ENCODE results near the gene TTN. TPM values are rescaled to one million over a fixed set of nuclear protein-coding genes. Genes with fewer than 3 reads are reported as not detected.

The TTN gene
- total RNA-seq, 4 donors from 2014 or later: 7.6 to 104 (median 10.6) TPM

- DNase-seq: no peak
- no peak overlapping the region for H3K4me3 ChIP-seq
- H3K27ac ChIP-seq: no peak overlapping the region
- TF ChIP-seq POLR2A (IDR thresholded peaks at IDR 0.05) (no peak), CTCF (IDR thresholded peaks at IDR 0.05) (no peak)
- H3K36me3 ChIP-seq: no peaks in the 10 kb centered on the region
- no peaks in the 10 kb centered on the region for H3K9me3 ChIP-seq
- H3K4me1 ChIP-seq: no peaks in the 10 kb centered on the region
- H3K27me3 ChIP-seq: no peaks in the 10 kb centered on the region
Observed at GRCh38 chr2:178782236-178782635, 25.0 kb downstream of the TTN start.

DNA sequence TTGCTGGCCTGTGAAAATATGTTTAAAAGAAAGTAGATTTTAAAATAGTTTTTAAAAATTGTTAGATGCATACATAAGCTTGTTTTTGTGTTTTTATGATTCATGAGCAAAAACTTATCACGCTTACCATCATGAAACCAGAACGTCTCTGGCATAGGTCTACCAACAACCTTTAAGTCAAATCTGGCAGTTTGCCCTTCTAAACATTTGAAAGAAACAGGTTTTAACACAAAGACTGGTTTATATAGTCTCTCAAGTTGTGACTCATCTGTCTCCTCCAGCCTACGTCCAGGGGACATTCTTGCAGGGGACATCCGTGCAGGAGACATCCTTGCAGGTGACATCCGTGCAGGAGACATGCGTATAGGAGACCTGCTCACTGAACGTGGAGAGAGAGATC lies 29.6 kb downstream of the TTN start:
- no peaks in the 10 kb centered on the region for H3K36me3 ChIP-seq
- DNase-seq: no peak
- no peaks in the 10 kb centered on the region for H3K4me1 ChIP-seq
- H3K4me3 ChIP-seq: no peak overlapping the region
- TF ChIP-seq CTCF (IDR thresholded peaks at IDR 0.05): no peak
- TF ChIP-seq POLR2A (IDR thresholded peaks at IDR 0.05): no peak
- no peaks in the 10 kb centered on the region for H3K27me3 ChIP-seq
- H3K27ac ChIP-seq: no peak overlapping the region
- H3K9me3 ChIP-seq: no peaks in the 10 kb centered on the region

GRCh38 chr2:178776751-178777150 lies 30.5 kb downstream of the TTN start:
- Histone ChIP-seq H3K27ac (no peak overlapping the region), H3K27me3 (no peaks in the 10 kb centered on the region), H3K9me3 (no peaks in the 10 kb centered on the region), H3K36me3 (no peaks in the 10 kb centered on the region), H3K4me3 (no peak overlapping the region), H3K4me1 (no peaks in the 10 kb centered on the region)
- TF ChIP-seq CTCF (IDR thresholded peaks at IDR 0.05) (no peak), POLR2A (IDR thresholded peaks at IDR 0.05) (no peak)
- no peak for DNase-seq

DNA sequence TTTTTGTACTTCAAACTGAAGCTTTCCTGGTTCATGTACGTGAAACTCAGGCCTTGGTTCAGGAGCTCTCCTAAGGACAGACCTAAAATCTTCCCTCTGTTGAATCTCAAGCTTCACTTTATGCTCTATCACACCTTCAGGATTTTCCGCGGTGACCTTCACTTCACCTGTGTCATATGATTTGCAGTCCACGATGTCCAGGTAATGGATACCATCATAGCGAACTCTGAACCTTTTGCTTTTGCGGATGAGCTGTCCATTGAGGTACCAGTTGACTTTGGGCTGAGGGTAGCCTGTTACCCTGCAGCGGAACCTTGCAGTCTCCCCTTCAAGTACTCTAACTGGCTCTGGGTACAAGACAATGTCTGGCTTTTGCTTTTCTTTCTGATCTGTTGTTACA lies 31.2 kb downstream of the TTN start:
- no peaks in the 10 kb centered on the region for H3K9me3 ChIP-seq
- H3K4me3 ChIP-seq: no peak overlapping the region
- DNase-seq: no peak
- no peaks in the 10 kb centered on the region for H3K36me3 ChIP-seq
- no peak overlapping the region for H3K27ac ChIP-seq
- no peak for TF ChIP-seq POLR2A (IDR thresholded peaks at IDR 0.05)
- no peak for TF ChIP-seq CTCF (IDR thresholded peaks at IDR 0.05)
- no peaks in the 10 kb centered on the region for H3K27me3 ChIP-seq
- no peaks in the 10 kb centered on the region for H3K4me1 ChIP-seq

DNA sequence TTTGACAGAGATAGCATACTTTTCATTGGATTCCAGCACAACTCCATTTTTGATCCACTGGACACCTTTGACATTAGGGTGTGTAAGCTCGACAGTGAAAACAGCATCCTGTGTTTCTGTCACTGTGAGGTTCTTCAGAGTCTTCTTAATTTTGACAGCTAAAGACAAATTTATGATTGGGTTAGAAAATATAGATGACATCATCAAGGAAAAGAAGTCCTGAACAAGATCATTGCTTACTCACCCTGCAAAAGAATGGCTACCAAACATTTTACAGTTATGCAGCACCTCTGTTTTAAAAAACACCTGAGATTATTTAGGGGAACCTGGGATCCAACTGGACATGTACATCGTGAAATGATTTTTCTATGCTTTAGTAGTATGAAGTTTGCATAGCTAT lies 36.7 kb downstream of the TTN start:
- no peaks in the 10 kb centered on the region for H3K4me1 ChIP-seq
- H3K9me3 ChIP-seq: no peaks in the 10 kb centered on the region
- H3K27ac ChIP-seq: no peak overlapping the region
- no peaks in the 10 kb centered on the region for H3K27me3 ChIP-seq
- TF ChIP-seq CTCF (IDR thresholded peaks at IDR 0.05) (no peak), POLR2A (IDR thresholded peaks at IDR 0.05) (no peak)
- DNase-seq: no peak
- no peaks in the 10 kb centered on the region for H3K36me3 ChIP-seq
- no peak overlapping the region for H3K4me3 ChIP-seq
